ENCODE data around the gene SAMSN1. TPM values are rescaled to one million over a fixed set of nuclear protein-coding genes. Genes with fewer than 3 reads are reported as not detected.

Gene SAMSN1
- total and polyA plus RNA-seq, 2 of the 8 experiments (the other 6 are each of a cell fraction or from before 2014, with no cell fraction given), result 0.50 to 3.0 TPM

GRCh38 chr21:14500873-14501272 is 45.2 kb downstream of the SAMSN1 start (continued):
- TF ChIP-seq GABPA (IDR thresholded peaks at IDR 0.05; ENCODE audit: borderline replicate concordance, insufficient read depth, low read length) (no peak), CREB1 (IDR thresholded peaks at IDR 0.05) (no peak), SUZ12 (IDR thresholded peaks at IDR 0.05; ENCODE audit: low read length) (no peak), TAF7 (optimal IDR thresholded peaks at IDR 0.05; ENCODE audit: borderline replicate concordance, low read depth, low read length) (no peak), USF2 (IDR thresholded peaks at IDR 0.05; ENCODE audit: low read length) (no peak), PHF8 (conservative IDR thresholded peaks at IDR 0.05; ENCODE audit: low read depth, low read length) (no peak), CHD2 (IDR thresholded peaks at IDR 0.05; ENCODE audit: low read length) (no peak)

All from H1 (cell line).